PC-9 (cell line): ENCODE data around the gene FOXO3.

ENCODE experiments used
- CTCF ChIP-seq: fragments of 200-600 bp; sonication (generic); conservative IDR thresholded peaks from 2 replicates; pipeline ENCODE4 v1.6.1; 2017; ENCODE audit warnings: mixed run types, antibody characterized with exemption, mild to moderate bottlenecking, moderate library complexity
- EZH2 ChIP-seq: fragments of 200-600 bp; sonication (generic); IDR thresholded peaks from 2 replicates; pipeline ENCODE4 v1.8.0; 2017; ENCODE audit warnings: antibody characterized with exemption, low read depth

- TF ChIP-seq CTCF (no peak), EZH2 (no peak)
Observed at GRCh38 chr6:108566406-108566805, 5.7 kb downstream of the FOXO3 start.
